NCI-H446 (cell line): Measurements from ENCODE around the gene LRFN4.

Source experiments
- DNase-seq, 2 experiments: peaks; one replicate each; lab custom pipeline; 2025; lab: John Stamatoyannopoulos, UW

Gene LRFN4

DNA sequence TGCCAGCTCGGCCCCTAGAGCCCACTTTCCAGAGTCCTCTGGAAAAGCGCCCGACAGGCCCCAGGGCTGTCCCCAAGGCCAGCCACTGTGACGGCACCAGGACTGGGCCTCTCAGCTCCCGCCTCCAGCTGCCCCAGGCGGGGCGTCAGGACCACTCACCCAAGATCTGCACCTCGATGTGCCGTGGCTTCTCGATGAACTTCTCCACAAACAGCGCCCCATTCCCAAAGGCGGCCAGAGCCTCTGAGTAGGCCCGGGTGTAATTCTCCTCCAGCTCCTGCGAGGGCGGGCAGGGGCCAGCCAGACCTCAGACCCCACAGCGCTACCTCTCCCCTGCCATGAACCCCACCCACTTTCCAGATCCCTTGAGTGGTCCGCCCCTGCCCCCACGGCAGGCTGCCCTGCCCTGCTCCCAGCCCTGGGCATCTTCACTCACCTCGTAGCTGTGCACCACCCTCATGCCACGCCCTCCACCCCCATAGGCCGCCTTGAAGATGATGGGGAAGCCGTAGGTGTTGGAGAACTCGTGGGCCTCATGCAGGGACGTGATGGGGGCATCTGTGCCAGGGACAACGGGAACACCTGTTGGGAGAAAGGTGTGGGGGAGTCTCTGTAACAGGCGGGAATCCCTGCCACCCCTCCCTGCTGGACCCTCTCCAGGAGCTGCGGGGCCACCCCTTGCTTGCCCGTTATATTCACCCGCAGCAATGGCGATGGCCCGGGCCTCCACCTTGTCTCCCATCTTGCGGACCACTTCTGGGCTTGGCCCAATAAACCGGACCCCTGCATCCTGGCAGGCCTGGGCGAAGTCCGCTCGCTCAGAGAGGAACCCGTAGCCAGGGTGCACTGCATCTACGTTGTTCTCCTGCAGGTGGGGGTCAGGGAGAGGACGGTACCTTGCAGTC is 14.0 kb downstream of the LRFN4 start:
- DNase-seq, result no peak

DNA sequence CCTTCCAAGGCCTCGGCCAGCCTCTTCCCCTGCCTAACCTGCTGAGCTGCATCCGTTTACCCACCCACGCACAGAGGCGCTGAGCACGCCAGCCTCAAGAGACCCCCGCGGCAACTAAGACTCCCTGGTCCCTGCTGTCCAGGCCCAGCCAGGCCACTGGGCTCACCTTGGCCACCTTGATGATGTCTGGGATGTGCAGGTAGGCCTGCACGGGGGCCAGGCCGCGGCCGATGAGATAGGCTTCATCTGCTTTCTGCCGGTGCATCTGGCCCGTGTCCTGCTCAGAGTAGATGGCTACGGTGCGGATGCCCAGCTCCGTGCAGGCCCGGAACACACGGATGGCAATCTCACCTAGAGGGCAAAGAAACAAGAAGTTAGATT is 14.6 kb downstream of the LRFN4 start:
- no peak for DNase-seq

GRCh38 chr11:66874232-66874631 is 17.4 kb downstream of the LRFN4 start:
- DNase-seq, result no peak

DNA sequence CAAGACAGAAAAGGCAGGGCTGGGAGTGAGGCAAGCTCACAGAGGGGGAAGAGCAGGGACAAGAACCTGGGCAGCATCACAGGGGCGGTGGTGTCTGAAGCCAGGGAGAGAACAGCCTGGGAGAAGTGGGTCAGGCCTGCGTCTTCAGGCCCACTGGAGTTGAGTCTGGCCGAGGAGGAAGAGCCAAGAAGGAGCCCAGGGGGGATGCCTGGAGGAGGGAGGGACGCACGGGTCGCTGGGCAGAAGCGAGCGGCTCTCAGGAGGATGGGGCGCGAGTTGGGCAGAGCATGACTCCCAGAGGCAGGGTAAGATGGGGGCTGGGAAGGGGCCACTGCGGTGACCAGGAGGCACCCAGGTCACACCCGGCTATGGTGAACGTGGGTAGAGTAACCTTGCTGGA is 18.5 kb downstream of the LRFN4 start:
- DNase-seq, result no peak

- DNase-seq, result no peak
These were observed 20.9 kb downstream of the LRFN4 start for GRCh38 chr11:66877588-66878385.

DNA sequence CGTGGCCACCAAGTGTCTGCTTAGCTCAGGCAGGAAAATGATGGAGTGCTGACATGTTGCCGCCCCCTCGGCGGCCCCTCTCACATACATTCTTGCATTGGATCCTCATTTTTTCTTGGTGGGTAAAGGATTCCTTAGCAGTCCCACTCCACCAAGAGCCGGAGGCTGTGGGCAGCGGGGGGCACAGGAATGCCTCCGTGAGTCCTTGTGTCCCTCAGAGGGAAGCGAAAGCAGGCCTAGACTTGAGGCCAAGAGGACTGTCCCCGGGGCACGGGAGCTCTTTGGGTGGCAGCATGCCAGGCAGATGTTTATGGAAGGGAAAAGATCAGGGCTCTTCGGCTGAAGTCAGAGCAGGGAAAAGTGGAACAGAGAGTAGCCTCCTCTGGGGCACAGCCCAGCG is 21.6 kb downstream of the LRFN4 start:
- DNase-seq, result no peak

DNA sequence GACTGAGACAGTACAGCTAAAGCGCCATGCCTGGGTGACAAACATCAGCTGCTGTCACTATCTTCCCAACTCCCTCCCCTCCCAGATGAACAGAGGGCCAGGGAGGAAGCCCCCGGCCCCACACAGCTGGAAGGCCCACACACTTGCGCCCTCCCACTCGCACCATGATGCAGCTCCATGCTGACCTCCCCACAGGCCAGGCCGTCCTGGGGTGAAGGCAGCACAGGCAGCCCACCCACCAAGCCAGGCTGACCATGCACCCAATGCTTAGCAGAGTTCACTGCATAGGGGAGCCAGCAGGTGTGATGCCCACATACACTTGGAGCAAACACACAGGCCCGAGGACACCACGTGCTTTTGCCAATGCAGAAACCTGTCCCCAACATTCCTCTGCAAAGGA is 22.1 kb downstream of the LRFN4 start:
- DNase-seq, result no peak

DNA sequence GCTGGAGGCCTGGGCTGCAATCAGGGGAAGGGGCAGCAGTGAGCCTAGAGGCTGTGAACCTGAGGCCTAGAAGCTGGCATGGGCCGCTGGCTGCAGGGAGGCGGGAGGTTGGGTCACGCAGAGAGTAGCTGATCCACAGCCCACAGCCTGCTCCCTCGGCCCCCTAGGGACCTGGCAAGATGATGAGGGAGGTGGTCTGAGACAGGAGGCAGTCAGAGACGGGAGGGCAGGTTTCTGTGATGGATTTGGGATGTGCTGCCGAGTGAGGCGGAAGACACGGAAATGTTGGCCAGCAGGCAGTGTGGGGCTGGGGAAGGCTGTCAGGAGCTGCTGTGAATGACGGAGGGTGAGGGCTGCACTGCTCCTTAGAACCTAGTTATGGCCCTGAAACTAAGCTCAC is 22.7 kb downstream of the LRFN4 start:
- DNase-seq, result peak in 1 of 2 experiments; percentile 36

- no peak for DNase-seq
These were observed 23.1 kb downstream of the LRFN4 start for GRCh38 chr11:66879999-66880398.

- DNase-seq, result peak in 1 of 2 experiments; percentile 43
These were observed 23.9 kb downstream of the LRFN4 start for GRCh38 chr11:66880496-66881450.

DNA sequence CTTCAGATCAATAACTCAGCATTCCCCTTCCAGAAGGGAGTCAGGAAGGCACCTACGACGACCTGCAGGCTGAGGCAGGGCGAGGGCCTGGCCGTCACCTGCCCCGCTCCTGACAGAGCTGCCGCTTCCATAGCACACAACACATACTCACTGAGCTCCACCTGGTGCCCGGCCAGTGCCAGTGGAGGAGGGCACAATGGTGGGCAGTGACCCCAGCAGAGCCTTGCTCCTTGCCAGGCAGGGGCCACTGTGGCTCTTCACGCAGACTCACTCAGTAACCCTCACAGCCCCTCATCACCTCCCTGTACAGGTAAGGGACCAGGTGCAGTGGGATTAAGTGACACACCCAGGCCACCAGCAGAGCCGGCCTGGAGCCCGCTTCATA is 24.6 kb downstream of the LRFN4 start:
- no peak for DNase-seq

- no peak for DNase-seq
These were observed 25.1 kb downstream of the LRFN4 start for GRCh38 chr11:66881927-66882452.

GRCh38 chr11:66882561-66883015 is 25.7 kb downstream of the LRFN4 start:
- peak; percentile 12 to 61 for DNase-seq

DNA sequence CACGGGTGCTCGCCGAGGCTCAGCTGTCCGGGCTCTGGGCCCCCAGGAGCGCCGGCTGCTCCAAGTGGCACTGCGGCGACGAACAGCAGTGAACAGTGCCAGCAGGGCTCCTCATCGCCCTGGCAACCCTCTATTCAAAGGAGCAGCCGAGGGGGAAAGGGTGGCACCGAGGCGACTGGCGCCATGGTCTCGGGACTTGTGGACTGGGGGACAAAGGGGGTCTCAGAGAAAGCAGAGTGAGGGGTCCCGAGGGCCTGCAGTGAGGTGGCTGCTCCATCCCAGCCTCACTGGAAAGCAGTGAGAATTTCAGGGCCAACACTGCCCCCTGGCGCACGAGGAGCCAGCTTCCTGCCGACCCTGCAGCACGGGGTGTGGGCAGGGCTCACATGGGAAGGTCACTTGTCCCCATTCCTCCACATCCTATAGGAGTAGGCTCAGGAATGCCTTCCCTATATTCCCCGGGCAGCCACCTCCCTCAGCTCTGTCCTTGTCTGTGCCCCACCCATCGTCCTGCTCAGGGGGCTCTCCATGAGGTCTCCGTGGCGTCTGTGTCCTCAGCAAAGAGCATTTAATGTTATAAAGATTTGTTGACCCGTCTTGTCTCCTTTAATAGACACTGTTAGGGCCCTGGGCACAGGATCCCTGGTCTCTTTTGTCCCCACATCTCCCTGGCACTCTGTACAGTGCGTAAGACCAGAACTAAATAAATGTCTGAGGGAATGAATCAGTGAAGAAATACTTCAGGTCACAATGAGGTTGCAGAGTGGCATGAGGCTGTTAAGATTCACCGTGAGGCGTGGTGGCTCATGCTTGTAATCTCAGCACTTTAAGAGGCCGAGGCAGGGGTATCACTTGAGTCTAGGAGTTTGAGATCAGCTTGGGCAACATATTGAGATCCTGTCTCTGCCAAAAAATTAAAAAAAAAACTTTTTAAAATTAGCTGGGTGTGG is 26.4 kb downstream of the LRFN4 start:
- DNase-seq, result peak; percentile 12 to 79

GRCh38 chr11:66884443-66884842 is 27.6 kb downstream of the LRFN4 start:
- DNase-seq, result no peak

- no peak for DNase-seq
These were observed 28.6 kb downstream of the LRFN4 start for GRCh38 chr11:66885469-66885868.

GRCh38 chr11:66885950-66886440 is 29.1 kb downstream of the LRFN4 start:
- DNase-seq, result no peak

- DNase-seq, result no peak
These were observed 29.9 kb downstream of the LRFN4 start for GRCh38 chr11:66886671-66887221.

GRCh38 chr11:66887526-66887925 is 30.7 kb downstream of the LRFN4 start:
- no peak for DNase-seq

GRCh38 chr11:66888282-66888681 is 31.4 kb downstream of the LRFN4 start:
- no peak for DNase-seq
